ENCODE measurements around the gene TTR. TPM values are rescaled to one million over a fixed set of nuclear protein-coding genes. Genes with fewer than 3 reads are reported as not detected.

TTR gene
- total and polyA plus RNA-seq, 2 experiments from 2014 or later: not detected

DNA sequence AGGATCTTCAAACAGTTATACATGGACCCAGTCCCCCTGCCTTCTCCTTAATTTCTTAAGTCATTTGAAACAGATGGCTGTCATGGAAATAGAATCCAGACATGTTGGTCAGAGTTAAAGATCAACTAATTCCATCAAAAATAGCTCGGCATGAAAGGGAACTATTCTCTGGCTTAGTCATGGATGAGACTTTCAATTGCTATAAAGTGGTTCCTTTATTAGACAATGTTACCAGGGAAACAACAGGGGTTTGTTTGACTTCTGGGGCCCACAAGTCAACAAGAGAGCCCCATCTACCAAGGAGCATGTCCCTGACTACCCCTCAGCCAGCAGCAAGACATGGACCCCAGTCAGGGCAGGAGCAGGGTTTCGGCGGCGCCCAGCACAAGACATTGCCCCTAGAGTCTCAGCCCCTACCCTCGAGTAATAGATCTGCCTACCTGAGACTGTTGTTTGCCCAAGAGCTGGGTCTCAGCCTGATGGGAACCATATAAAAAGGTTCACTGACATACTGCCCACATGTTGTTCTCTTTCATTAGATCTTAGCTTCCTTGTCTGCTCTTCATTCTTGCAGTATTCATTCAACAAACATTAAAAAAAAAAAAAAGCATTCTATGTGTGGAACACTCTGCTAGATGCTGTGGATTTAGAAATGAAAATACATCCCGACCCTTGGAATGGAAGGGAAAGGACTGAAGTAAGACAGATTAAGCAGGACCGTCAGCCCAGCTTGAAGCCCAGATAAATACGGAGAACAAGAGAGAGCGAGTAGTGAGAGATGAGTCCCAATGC lies 4.6 kb downstream of the TTR start:
- Histone ChIP-seq H3K27ac (ENCODE audit: low read depth) (no peak overlapping the region), H4K20me1 (replicated peaks; ENCODE audit: insufficient read depth) (no peaks in the 10 kb centered on the region), H3K4me1 (ENCODE audit: insufficient read depth) (no peaks in the 10 kb centered on the region), H3K9me2 (ENCODE audit: insufficient read depth) (peaks cover 11% of the 10 kb centered on the region; the same call in 1 of the 2 replicates), H3K79me2 (replicated peaks; ENCODE audit: insufficient read depth) (no peaks in the 10 kb centered on the region), H3K36me3 (ENCODE audit: insufficient read depth) (no peaks in the 10 kb centered on the region), H2AFZ (no peak overlapping the region), H3K4me2 (no peak overlapping the region), H3K4me3 (no peak overlapping the region), H3F3A (replicated peaks; ENCODE audit: low read depth) (no peaks in the 10 kb centered on the region), H3K27me3 (ENCODE audit: insufficient read depth) (no peaks in the 10 kb centered on the region)
- Mint-ChIP-seq H3K27me3 (ENCODE audit: insufficient read depth, low read depth, poor library complexity) (peaks cover 1% of the 10 kb centered on the region), H3K36me3 (ENCODE audit: low read depth) (no peaks in the 10 kb centered on the region), H3K9me3 (no peaks in the 10 kb centered on the region), H3K4me1 (no peaks in the 10 kb centered on the region), H3K27ac (no peak overlapping the region), H3K4me3 (no peak overlapping the region)
- TF ChIP-seq CREB1 (CRISPR knock-in tag; IDR thresholded peaks at IDR 0.05; ENCODE audit: low read depth): no peak
- TF ChIP-seq NANOG (IDR thresholded peaks at IDR 0.05; ENCODE audit: borderline replicate concordance): no peak
- no peak for TF ChIP-seq EZH2 (IDR thresholded peaks at IDR 0.05; ENCODE audit: low read depth, unreplicated experiment)
- TF ChIP-seq, protein P1, sequence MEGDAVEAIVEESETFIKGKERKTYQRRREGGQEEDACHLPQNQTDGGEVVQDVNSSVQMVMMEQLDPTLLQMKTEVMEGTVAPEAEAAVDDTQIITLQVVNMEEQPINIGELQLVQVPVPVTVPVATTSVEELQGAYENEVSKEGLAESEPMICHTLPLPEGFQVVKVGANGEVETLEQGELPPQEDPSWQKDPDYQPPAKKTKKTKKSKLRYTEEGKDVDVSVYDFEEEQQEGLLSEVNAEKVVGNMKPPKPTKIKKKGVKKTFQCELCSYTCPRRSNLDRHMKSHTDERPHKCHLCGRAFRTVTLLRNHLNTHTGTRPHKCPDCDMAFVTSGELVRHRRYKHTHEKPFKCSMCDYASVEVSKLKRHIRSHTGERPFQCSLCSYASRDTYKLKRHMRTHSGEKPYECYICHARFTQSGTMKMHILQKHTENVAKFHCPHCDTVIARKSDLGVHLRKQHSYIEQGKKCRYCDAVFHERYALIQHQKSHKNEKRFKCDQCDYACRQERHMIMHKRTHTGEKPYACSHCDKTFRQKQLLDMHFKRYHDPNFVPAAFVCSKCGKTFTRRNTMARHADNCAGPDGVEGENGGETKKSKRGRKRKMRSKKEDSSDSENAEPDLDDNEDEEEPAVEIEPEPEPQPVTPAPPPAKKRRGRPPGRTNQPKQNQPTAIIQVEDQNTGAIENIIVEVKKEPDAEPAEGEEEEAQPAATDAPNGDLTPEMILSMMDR (conservative IDR thresholded peaks at IDR 0.05; ENCODE audit: low read depth in 2 of 2): no peak
- TF ChIP-seq ZNF114 (CRISPR knock-in tag; IDR thresholded peaks at IDR 0.05): no peak
- TF ChIP-seq POLR2AphosphoS5 (IDR thresholded peaks at IDR 0.05; ENCODE audit: low read depth): no peak
- TF ChIP-seq STAT1 (IDR thresholded peaks at IDR 0.05; ENCODE audit: unreplicated experiment): no peak
- no peak for TF ChIP-seq ZNF331 (CRISPR knock-in tag; IDR thresholded peaks at IDR 0.05; ENCODE audit: low read depth)
- TF ChIP-seq, protein P2, sequence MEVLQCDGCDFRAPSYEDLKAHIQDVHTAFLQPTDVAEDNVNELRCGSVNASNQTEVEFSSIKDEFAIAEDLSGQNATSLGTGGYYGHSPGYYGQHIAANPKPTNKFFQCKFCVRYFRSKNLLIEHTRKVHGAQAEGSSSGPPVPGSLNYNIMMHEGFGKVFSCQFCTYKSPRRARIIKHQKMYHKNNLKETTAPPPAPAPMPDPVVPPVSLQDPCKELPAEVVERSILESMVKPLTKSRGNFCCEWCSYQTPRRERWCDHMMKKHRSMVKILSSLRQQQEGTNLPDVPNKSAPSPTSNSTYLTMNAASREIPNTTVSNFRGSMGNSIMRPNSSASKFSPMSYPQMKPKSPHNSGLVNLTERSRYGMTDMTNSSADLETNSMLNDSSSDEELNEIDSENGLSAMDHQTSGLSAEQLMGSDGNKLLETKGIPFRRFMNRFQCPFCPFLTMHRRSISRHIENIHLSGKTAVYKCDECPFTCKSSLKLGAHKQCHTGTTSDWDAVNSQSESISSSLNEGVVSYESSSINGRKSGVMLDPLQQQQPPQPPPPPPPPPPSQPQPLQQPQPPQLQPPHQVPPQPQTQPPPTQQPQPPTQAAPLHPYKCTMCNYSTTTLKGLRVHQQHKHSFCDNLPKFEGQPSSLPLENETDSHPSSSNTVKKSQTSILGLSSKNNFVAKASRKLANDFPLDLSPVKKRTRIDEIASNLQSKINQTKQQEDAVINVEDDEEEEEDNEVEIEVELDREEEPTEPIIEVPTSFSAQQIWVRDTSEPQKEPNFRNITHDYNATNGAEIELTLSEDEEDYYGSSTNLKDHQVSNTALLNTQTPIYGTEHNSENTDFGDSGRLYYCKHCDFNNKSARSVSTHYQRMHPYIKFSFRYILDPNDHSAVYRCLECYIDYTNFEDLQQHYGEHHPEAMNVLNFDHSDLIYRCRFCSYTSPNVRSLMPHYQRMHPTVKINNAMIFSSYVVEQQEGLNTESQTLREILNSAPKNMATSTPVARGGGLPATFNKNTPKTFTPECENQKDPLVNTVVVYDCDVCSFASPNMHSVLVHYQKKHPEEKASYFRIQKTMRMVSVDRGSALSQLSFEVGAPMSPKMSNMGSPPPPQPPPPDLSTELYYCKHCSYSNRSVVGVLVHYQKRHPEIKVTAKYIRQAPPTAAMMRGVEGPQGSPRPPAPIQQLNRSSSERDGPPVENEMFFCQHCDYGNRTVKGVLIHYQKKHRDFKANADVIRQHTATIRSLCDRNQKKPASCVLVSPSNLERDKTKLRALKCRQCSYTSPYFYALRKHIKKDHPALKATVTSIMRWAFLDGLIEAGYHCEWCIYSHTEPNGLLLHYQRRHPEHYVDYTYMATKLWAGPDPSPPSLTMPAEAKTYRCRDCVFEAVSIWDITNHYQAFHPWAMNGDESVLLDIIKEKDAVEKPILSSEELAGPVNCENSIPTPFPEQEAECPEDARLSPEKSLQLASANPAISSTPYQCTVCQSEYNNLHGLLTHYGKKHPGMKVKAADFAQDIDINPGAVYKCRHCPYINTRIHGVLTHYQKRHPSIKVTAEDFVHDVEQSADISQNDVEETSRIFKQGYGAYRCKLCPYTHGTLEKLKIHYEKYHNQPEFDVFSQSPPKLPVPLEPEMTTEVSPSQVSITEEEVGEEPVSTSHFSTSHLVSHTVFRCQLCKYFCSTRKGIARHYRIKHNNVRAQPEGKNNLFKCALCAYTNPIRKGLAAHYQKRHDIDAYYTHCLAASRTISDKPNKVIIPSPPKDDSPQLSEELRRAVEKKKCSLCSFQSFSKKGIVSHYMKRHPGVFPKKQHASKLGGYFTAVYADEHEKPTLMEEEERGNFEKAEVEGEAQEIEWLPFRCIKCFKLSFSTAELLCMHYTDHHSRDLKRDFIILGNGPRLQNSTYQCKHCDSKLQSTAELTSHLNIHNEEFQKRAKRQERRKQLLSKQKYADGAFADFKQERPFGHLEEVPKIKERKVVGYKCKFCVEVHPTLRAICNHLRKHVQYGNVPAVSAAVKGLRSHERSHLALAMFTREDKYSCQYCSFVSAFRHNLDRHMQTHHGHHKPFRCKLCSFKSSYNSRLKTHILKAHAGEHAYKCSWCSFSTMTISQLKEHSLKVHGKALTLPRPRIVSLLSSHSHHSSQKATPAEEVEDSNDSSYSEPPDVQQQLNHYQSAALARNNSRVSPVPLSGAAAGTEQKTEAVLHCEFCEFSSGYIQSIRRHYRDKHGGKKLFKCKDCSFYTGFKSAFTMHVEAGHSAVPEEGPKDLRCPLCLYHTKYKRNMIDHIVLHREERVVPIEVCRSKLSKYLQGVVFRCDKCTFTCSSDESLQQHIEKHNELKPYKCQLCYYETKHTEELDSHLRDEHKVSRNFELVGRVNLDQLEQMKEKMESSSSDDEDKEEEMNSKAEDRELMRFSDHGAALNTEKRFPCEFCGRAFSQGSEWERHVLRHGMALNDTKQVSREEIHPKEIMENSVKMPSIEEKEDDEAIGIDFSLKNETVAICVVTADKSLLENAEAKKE (CRISPR knock-in tag; IDR thresholded peaks at IDR 0.05): no peak
- TF ChIP-seq EZH2phosphoT487 (IDR thresholded peaks at IDR 0.05; ENCODE audit: unreplicated experiment): no peak
- TF ChIP-seq, protein P3, sequence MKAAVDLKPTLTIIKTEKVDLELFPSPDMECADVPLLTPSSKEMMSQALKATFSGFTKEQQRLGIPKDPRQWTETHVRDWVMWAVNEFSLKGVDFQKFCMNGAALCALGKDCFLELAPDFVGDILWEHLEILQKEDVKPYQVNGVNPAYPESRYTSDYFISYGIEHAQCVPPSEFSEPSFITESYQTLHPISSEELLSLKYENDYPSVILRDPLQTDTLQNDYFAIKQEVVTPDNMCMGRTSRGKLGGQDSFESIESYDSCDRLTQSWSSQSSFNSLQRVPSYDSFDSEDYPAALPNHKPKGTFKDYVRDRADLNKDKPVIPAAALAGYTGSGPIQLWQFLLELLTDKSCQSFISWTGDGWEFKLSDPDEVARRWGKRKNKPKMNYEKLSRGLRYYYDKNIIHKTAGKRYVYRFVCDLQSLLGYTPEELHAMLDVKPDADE (IDR thresholded peaks at IDR 0.05): no peak
- TF ChIP-seq JUNB (IDR thresholded peaks at IDR 0.05; ENCODE audit: unreplicated experiment): no peak
- TF ChIP-seq, protein P4, sequence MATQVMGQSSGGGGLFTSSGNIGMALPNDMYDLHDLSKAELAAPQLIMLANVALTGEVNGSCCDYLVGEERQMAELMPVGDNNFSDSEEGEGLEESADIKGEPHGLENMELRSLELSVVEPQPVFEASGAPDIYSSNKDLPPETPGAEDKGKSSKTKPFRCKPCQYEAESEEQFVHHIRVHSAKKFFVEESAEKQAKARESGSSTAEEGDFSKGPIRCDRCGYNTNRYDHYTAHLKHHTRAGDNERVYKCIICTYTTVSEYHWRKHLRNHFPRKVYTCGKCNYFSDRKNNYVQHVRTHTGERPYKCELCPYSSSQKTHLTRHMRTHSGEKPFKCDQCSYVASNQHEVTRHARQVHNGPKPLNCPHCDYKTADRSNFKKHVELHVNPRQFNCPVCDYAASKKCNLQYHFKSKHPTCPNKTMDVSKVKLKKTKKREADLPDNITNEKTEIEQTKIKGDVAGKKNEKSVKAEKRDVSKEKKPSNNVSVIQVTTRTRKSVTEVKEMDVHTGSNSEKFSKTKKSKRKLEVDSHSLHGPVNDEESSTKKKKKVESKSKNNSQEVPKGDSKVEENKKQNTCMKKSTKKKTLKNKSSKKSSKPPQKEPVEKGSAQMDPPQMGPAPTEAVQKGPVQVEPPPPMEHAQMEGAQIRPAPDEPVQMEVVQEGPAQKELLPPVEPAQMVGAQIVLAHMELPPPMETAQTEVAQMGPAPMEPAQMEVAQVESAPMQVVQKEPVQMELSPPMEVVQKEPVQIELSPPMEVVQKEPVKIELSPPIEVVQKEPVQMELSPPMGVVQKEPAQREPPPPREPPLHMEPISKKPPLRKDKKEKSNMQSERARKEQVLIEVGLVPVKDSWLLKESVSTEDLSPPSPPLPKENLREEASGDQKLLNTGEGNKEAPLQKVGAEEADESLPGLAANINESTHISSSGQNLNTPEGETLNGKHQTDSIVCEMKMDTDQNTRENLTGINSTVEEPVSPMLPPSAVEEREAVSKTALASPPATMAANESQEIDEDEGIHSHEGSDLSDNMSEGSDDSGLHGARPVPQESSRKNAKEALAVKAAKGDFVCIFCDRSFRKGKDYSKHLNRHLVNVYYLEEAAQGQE (IDR thresholded peaks at IDR 0.05; ENCODE audit: unreplicated experiment): no peak
- no peak for ATAC-seq
- no peak for DNase-seq (ENCODE audit: low spot score)
